NCI-H2107 treated with DMSO at 0.1 percent for 48 hours (cell line): ENCODE data around the gene LGR5.
A peak's percentile ranks its signal among the peaks of the same experiment; 100 is the strongest.

Source experiments
- DNase-seq: peaks from one replicate; lab custom pipeline; 2025; ENCODE audit not compliant: unreplicated experiment; lab: John Stamatoyannopoulos, UW

LGR5 gene

DNA sequence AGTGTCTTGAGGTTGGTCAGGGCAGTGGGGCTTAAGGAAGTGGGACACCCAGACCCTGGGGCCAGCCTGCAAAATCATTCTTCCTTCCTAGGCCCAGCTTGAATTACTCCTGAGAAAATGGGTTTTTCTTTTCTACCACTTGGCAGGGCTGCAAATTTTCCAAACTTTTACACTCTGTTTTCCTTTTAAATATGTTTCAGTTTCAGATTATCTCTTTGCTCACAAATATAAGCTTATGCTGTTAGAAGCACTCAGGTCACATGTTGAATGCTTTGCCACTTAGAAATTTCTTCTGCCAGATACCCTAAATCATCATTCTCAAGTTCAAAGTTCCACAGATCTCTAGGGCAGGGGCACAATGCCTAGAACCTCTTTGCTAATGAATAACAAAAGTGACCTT, 2.9 kb upstream of the LGR5 start:
- DNase-seq = no peak

- DNase-seq = no peak
Observed at GRCh38 chr12:71438670-71439361, 782 bp upstream of the LGR5 start.

GRCh38 chr12:71439362-71439612, 311 bp upstream of the LGR5 start:
- no peak for DNase-seq

GRCh38 chr12:71440345-71440762, 756 bp downstream of the LGR5 start:
- no peak for DNase-seq

- no peak for DNase-seq
Observed at GRCh38 chr12:71440763-71441748, 1.5 kb downstream of the LGR5 start.

- no peak for DNase-seq
Observed at GRCh38 chr12:71441836-71442566, 2.4 kb downstream of the LGR5 start.

- no peak for DNase-seq
Observed at GRCh38 chr12:71442567-71442931, 3.0 kb downstream of the LGR5 start.

GRCh38 chr12:71445071-71445470, 5.5 kb downstream of the LGR5 start:
- no peak for DNase-seq

GRCh38 chr12:71447691-71448132, 8.1 kb downstream of the LGR5 start:
- no peak for DNase-seq

- no peak for DNase-seq
Observed at GRCh38 chr12:71448150-71448581, 8.6 kb downstream of the LGR5 start.

DNA sequence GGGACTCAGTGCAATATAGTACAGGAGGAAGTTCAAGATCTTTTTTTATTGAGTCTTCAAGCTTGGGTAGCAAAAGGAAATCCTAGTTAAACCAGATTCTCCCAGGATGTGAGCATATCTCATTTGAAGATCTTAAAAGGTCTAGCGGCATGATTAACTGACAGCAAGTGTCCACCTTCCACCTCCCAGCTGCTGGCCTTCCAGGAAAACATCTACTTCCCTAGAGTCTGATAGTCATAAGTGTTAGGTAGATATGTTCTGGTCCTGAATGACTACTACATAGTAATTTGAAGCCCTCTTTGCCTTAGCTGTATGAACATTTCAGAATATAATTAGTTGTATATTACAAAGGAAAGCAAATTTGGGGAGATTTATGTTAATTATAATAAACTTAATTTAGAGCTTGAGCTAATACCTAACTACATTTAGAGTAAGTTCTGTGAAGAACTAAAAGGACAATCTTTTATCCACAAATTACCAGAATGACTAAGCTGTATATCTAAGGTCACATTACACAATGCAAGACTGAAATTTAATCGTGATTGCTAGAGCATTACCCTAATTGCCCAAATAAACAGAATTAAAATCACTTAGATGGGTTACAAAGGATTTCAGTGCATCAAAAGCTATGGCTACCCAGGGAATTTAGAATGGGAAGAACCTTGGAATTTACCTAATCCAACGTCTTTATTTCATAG, 9.9 kb downstream of the LGR5 start:
- DNase-seq = no peak

- no peak for DNase-seq
Observed at GRCh38 chr12:71452006-71452405, 12.4 kb downstream of the LGR5 start.

GRCh38 chr12:71455028-71455737, 15.6 kb downstream of the LGR5 start:
- peak; percentile 90 for DNase-seq

- peak; percentile 97 for DNase-seq
Observed at GRCh38 chr12:71456316-71456715, 16.7 kb downstream of the LGR5 start.

DNA sequence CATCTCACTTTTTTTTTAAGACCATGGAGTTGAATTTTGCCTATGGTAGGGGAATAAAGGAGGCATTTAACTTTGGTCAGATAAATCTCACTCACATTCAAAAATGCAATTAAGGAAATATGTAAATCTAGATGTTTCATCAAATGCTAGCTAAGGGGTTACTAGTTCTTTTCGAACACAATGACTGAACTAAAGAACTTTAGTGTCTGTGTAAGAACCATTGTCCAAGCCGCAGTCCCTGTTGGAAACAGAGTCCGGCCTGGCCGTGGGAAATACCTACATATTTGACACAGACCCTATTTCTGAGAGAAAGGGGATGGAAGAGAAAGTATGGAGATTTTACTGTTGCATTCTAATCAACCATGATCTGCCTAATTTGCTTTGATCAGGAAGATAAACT, 17.4 kb downstream of the LGR5 start:
- no peak for DNase-seq

GRCh38 chr12:71460318-71460717, 20.7 kb downstream of the LGR5 start:
- DNase-seq = no peak

GRCh38 chr12:71460850-71461609, 21.4 kb downstream of the LGR5 start:
- no peak for DNase-seq

DNA sequence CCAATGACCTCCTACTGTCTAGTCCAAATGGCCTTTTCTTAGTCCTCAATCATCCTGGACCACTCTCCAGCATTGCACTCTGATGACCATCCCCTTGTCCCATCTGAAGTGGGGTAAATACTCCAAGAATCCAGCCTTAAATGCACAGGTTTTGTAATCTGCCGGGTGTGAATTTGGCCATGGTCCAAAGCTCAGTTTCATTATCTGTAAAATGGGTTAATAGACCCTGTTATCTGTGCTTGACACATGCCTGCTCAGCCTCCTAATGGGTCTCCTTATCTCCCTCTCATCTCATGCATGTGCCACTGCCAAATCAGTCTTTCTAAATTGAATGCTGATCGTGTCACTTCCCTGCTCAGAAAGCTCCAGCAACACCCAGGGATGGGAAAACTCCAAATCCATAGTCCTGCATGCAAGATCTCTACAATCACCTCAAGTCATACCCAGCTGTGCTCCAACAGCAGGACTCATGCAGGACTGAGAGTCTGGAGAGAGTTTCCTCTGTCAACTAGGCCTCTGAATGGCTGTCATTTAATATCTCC, 22.3 kb downstream of the LGR5 start:
- no peak for DNase-seq

DNA sequence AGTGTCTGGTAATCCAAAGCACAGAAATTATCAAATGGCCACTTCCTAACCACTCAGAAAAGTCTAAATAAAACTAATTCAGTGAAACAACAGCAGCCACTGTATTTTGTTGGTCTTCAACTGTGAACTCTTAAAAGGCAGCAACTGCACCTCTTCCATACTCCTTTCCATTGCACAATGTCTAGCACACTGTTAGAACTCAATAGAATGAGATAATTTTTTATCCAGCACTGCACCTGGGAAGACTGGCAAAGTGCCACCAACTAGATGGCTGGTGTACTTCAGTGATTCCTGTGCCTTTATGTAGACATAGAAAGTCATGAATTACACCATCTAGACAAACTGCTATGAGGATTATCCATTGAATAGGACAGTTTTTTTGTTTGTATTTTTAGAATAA, 26.2 kb downstream of the LGR5 start:
- DNase-seq = no peak
